HG03442 (cell line): ENCODE results near the gene PIGZ.
A peak's percentile ranks its signal among the peaks of the same experiment; 100 is the strongest.

ENCODE experiments used
- ATAC-seq: cut with Tn5 transposase; IDR thresholded peaks from one replicate; pipeline ENCODE4 v1.9.1; 2021; ENCODE audit warnings: mild to moderate bottlenecking, moderate library complexity; ENCODE audit not compliant: unreplicated experiment

Gene PIGZ

GRCh38 chr3:196985954-196986885 is 17.6 kb upstream of the PIGZ start:
- no peak for ATAC-seq

- no peak for ATAC-seq
These were observed 16.7 kb upstream of the PIGZ start for GRCh38 chr3:196985298-196985697.

- ATAC-seq: no peak
These were observed 14.6 kb upstream of the PIGZ start for GRCh38 chr3:196983186-196983585.

GRCh38 chr3:196981657-196982056 is 13.0 kb upstream of the PIGZ start:
- ATAC-seq: no peak

GRCh38 chr3:196979545-196979944 is 10.9 kb upstream of the PIGZ start:
- no peak for ATAC-seq

- ATAC-seq: no peak
These were observed 8.3 kb upstream of the PIGZ start for GRCh38 chr3:196976941-196977340.

- ATAC-seq: no peak
These were observed 6.7 kb upstream of the PIGZ start for GRCh38 chr3:196975349-196975748.

GRCh38 chr3:196974661-196975060 is 6.0 kb upstream of the PIGZ start:
- ATAC-seq: no peak

GRCh38 chr3:196971094-196971698 is 2.6 kb upstream of the PIGZ start:
- ATAC-seq: no peak

- ATAC-seq: no peak
These were observed 2.0 kb upstream of the PIGZ start for GRCh38 chr3:196970547-196971093.

- ATAC-seq: peak; percentile 52
These were observed 1.3 kb upstream of the PIGZ start for GRCh38 chr3:196969660-196970546.

- ATAC-seq: peak; percentile 38
These were observed 564 bp upstream of the PIGZ start for GRCh38 chr3:196969134-196969659.

- no peak for ATAC-seq
These were observed 1.0 kb downstream of the PIGZ start for GRCh38 chr3:196967412-196968232.

- no peak for ATAC-seq
These were observed 1.9 kb downstream of the PIGZ start for GRCh38 chr3:196966526-196967401.

GRCh38 chr3:196965804-196966173 is 2.8 kb downstream of the PIGZ start:
- ATAC-seq: no peak

GRCh38 chr3:196965112-196965803 is 3.4 kb downstream of the PIGZ start:
- no peak for ATAC-seq

- ATAC-seq: no peak
These were observed 5.0 kb downstream of the PIGZ start for GRCh38 chr3:196963631-196963953.

- ATAC-seq: no peak
These were observed 5.6 kb downstream of the PIGZ start for GRCh38 chr3:196962930-196963630.
